ENCODE measurements around the gene CLPTM1. TPM values are rescaled to one million over a fixed set of nuclear protein-coding genes. Genes with fewer than 3 reads are reported as not detected.
A peak's percentile ranks its signal among the peaks of the same experiment; 100 is the strongest.

Gene CLPTM1
- 121 and 123 TPM in 2 replicates for total RNA-seq
- 28.4 TPM for total RNA-seq (2013)
- polyA plus RNA-seq, result 129 and 136 TPM in 2 replicates
- 39.1 and 70.0 TPM in 2 replicates for polyA minus RNA-seq

GRCh38 chr19:44954649-44955504 is at the start of gene CLPTM1:
Gene CLPTM1 (plus strand): TSS chr19:44955380. CDS start chr19:44955396, 16 bp downstream.
- Mint-ChIP-seq H3K4me1 (peaks cover 57% of the 10 kb centered on the region), H3K9me3 (ENCODE audit: insufficient read depth) (no peaks in the 10 kb centered on the region), H3K4me3 (peak within 1 kb of the TSS; percentile 99), H3K27me3 (no peaks in the 10 kb centered on the region), H3K27ac (peak within 1 kb of the TSS; percentile 94)
- peaks cover 46 to 56% of the 10 kb centered on the region in 2 donors for H3K4me1 ChIP-seq (ENCODE audit: control insufficient read depth in 2 of 2, insufficient read depth in 2 of 2, low read length in 2 of 2)
- H3K9ac ChIP-seq (ENCODE audit: low read length), result peak within 1 kb of the TSS; percentile 99
- H4K20me1 ChIP-seq (ENCODE audit: control insufficient read depth, insufficient read depth, low read length, poor library complexity, severe bottlenecking), result peaks cover 35% of the 10 kb centered on the region
- H3K9me3 ChIP-seq (ENCODE audit: control extremely low read depth in 1 of 3, control insufficient read depth in 2 of 3, insufficient read depth in 1 of 3, low read length in 2 of 3), result no peaks in the 10 kb centered on the region
- POLR2A ChIA-PET, result interaction anchor here (0.5 to 1.5 kb wide), 9 partner anchors 39 to 532 kb away, joined by 3 to 10 read pairs (median 4); partner anchors contain the start of genes BLOC1S3, RELB, TOMM40 and TRAPPC6A
- peak within 1 kb of the TSS; percentile 90 to 93 for H3K27ac ChIP-seq (ENCODE audit: low read length in 2 of 2)
- TF ChIP-seq EZH2 (IDR thresholded peaks at IDR 0.05; ENCODE audit: borderline replicate concordance, insufficient read depth, low read depth, low read length, poor library complexity, severe bottlenecking) (no peak), CTCF (IDR thresholded peaks at IDR 0.05) (no peak)
- intact Hi-C loops (cut with micrococcal nuclease), result loop anchor here (1.0 to 5.0 kb wide), 7 partner anchors 40 to 223 kb away; partner anchors contain the start of genes BLOC1S3, CLASRP and TRAPPC6A
- H3K4me2 ChIP-seq (replicated peaks; ENCODE audit: low read depth, low read length, poor library complexity, severe bottlenecking), result peak within 1 kb of the TSS; percentile 99
- peak within 1 kb of the TSS; percentile 94 for H2AFZ ChIP-seq (ENCODE audit: insufficient read depth, low read depth, low read length, poor library complexity, severe bottlenecking)
- H3K36me3 ChIP-seq (replicated peaks in 1 of 2; ENCODE audit: control extremely low read depth in 1 of 2, control insufficient read depth in 1 of 2, extremely low read depth in 1 of 2, insufficient read depth in 2 of 2, low read length in 1 of 2), result peaks cover 0 to 8% of the 10 kb centered on the region in 2 experiments
- CTCF ChIA-PET, result interaction anchor here (0.7 to 2.1 kb wide), 13 partner anchors 9 to 953 kb away, joined by 3 to 7 read pairs (median 3); partner anchors contain the start of gene APOC2
- peak within 1 kb of the TSS; percentile 96 to 100 (median 98) for H3K4me3 ChIP-seq (ENCODE audit: control extremely low read depth in 1 of 5, extremely low read depth in 1 of 5, insufficient read depth in 1 of 5, low read depth in 2 of 5, low read length in 4 of 5)
- peak; percentile 88 for ATAC-seq (ENCODE audit: low read depth)
- DNase-seq, result peak; percentile 98
- under 1% methylated on average over 65 of the region's 65 CpGs for whole genome bisulfite sequencing (ENCODE audit: insufficient coverage)
- peaks cover 92% of the 10 kb centered on the region for H3K79me2 ChIP-seq (ENCODE audit: control insufficient read depth, insufficient read depth, low read length)
- H3K27me3 ChIP-seq (replicated peaks in 1 of 4; ENCODE audit: control extremely low read depth in 1 of 4, control insufficient read depth in 3 of 4, insufficient read depth in 4 of 4, low read length in 3 of 4), result no peaks in the 10 kb centered on the region
